Liver (tissue), 9 donors: Measurements from ENCODE around the gene FAM78B. TPM values are rescaled to one million over a fixed set of nuclear protein-coding genes. Genes with fewer than 3 reads are reported as not detected.

Source experiments
- DNase-seq: peaks from one replicate; pipeline ENCODE4 v3.0.0-alpha.2; 2017; ENCODE audit warnings: low spot score
- H3K27ac ChIP-seq, 2 donors: one replicate each; pipeline ENCODE4 v1.7.0; 2013; ENCODE audit warnings: inconsistent platforms in 2 of 2, low read length in 2 of 2, control low read depth in 1 of 2, low read depth in 1 of 2, mild to moderate bottlenecking in 1 of 2
- H3K27me3 ChIP-seq, 4 donors: one replicate each; pipeline versions ENCODE4 v1.6.1 to v1.7.0; 2013; ENCODE audit warnings: low read length in 3 of 4, inconsistent platforms in 1 of 4, mild to moderate bottlenecking in 1 of 4, moderate library complexity in 1 of 4; ENCODE audit not compliant: control insufficient read depth in 4 of 4, insufficient read depth in 4 of 4
- H3K36me3 ChIP-seq, 4 donors: one replicate each; pipeline versions ENCODE4 v1.6.1 to v1.7.0; 2013; ENCODE audit warnings: low read length in 3 of 4, mild to moderate bottlenecking in 3 of 4, low read depth in 1 of 4, moderate library complexity in 1 of 4; ENCODE audit not compliant: control insufficient read depth in 4 of 4, insufficient read depth in 3 of 4
- H3K4me1 ChIP-seq, 4 donors: one replicate each; pipeline versions ENCODE4 v1.6.1 to v1.7.0; 2013; ENCODE audit warnings: low read length in 3 of 4, mild to moderate bottlenecking in 3 of 4, moderate library complexity in 1 of 4; ENCODE audit not compliant: control insufficient read depth in 4 of 4, insufficient read depth in 4 of 4
- H3K4me3 ChIP-seq, 3 donors: one replicate each; pipeline versions ENCODE4 v1.6.1 to v1.7.0; 2013; ENCODE audit warnings: low read length in 3 of 3, control low read depth in 1 of 3, low read depth in 1 of 3, mild to moderate bottlenecking in 1 of 3
- H3K9ac ChIP-seq, 2 donors: one replicate each; pipeline ENCODE4 v1.7.0; 2013; ENCODE audit warnings: low read length in 2 of 2, mild to moderate bottlenecking in 2 of 2, moderate library complexity in 2 of 2, control low read depth in 1 of 2, low read depth in 1 of 2
- H3K9me3 ChIP-seq, 4 donors: one replicate each; pipeline versions ENCODE4 v1.6.1 to v1.7.0; 2013; ENCODE audit warnings: low read length in 3 of 4; ENCODE audit not compliant: control insufficient read depth in 4 of 4
- ATF3 ChIP-seq: IDR thresholded peaks from 2 replicates; pipeline ENCODE4 v1.6.1; 2016; ENCODE audit warnings: antibody characterized with exemption
- CTCF ChIP-seq: fragments of 150-350 bp; IDR thresholded peaks from 2 replicates; pipeline ENCODE4 v1.5.1; 2017; ENCODE audit warnings: improper control_type of control experiment, low read depth, low read length; ENCODE audit not compliant: missing input control
- EGR1 ChIP-seq, 2 donors: IDR thresholded peaks; 2 replicates each; pipeline ENCODE4 v1.6.1; 2016 to 2018; ENCODE audit warnings: antibody characterized with exemption in 2 of 2, low read depth in 2 of 2
- FOXA1 ChIP-seq: IDR thresholded peaks from 2 replicates; pipeline ENCODE4 v1.6.1; 2016; ENCODE audit warnings: antibody characterized with exemption
- FOXA2 ChIP-seq: IDR thresholded peaks from 2 replicates; pipeline ENCODE4 v1.6.1; 2016; ENCODE audit warnings: antibody characterized with exemption
- GABPA ChIP-seq, 2 donors: IDR thresholded peaks in 1 of 2; conservative IDR thresholded peaks in 1 of 2; 2 replicates each; pipeline ENCODE4 v1.6.1; 2016; ENCODE audit warnings: antibody characterized with exemption in 2 of 2, mild to moderate bottlenecking in 1 of 2, moderate library complexity in 1 of 2
- HNF4A ChIP-seq, 2 donors: conservative IDR thresholded peaks; 2 replicates each; pipeline ENCODE4 v1.6.1; 2016; ENCODE audit warnings: antibody characterized with exemption in 2 of 2, mild to moderate bottlenecking in 2 of 2
- HNF4G ChIP-seq: IDR thresholded peaks from 2 replicates; pipeline ENCODE4 v1.6.1; 2016; ENCODE audit warnings: antibody characterized with exemption
- JUND ChIP-seq, 2 donors: IDR thresholded peaks; 2 replicates each; pipeline ENCODE4 v1.6.1; 2016; ENCODE audit warnings: antibody characterized with exemption in 2 of 2
- MAX ChIP-seq: IDR thresholded peaks from 2 replicates; pipeline ENCODE4 v1.6.1; 2016; ENCODE audit warnings: antibody characterized with exemption
- NR2F2 ChIP-seq: IDR thresholded peaks from 2 replicates; pipeline ENCODE4 v1.6.1; 2016; ENCODE audit warnings: antibody characterized with exemption
- RAD21 ChIP-seq, 2 donors: IDR thresholded peaks; 2 replicates each; pipeline ENCODE4 v1.6.1; 2016; ENCODE audit warnings: antibody characterized with exemption in 2 of 2, mild to moderate bottlenecking in 2 of 2
- REST ChIP-seq: IDR thresholded peaks from 2 replicates; pipeline ENCODE4 v1.6.1; 2016; ENCODE audit warnings: antibody characterized with exemption, mild to moderate bottlenecking
- RXRA ChIP-seq, 2 donors: IDR thresholded peaks; 2 replicates each; pipeline ENCODE4 v1.6.1; 2017 to 2018; ENCODE audit warnings: antibody characterized with exemption in 2 of 2, mild to moderate bottlenecking in 1 of 2
- TAF1 ChIP-seq: conservative IDR thresholded peaks from 2 replicates; pipeline ENCODE4 v1.6.1; 2016; ENCODE audit warnings: antibody characterized with exemption, mild to moderate bottlenecking
- YY1 ChIP-seq: IDR thresholded peaks from 2 replicates; pipeline ENCODE4 v1.6.1; 2016; ENCODE audit warnings: antibody characterized with exemption, mild to moderate bottlenecking
- ZBTB33 ChIP-seq: IDR thresholded peaks from 2 replicates; pipeline ENCODE4 v1.6.1; 2016; ENCODE audit warnings: antibody characterized with exemption
- WGBS: extraction: QIAGEN DNeasy Blood & Tissue Kit; methylation state at CpG from one replicate; pipeline ENCODE4 v1.1.7; 2013; 5-methylcytosine and 5-hydroxymethylcytosine counted together
- polyA plus RNA-seq, 2 donors: library from polyadenylated mRNA; stranded (reverse) in 1 of 2; unstranded in 1 of 2; fragments of 200-250 nt in 1 of 2; fragments of >200 nt in 1 of 2; fragmentation: Nextera tagmentation in 1 of 2; extraction: Ambion mirVana in 1 of 2; gene quantifications; one replicate each; pipeline versions ENCODE4 v1.2.1 to v1.2.3, GENCODE V29; 2013 to 2015
- total RNA-seq, 2 donors: library from RNA; depleted of rRNA; stranded (reverse); fragments of >200 nt; gene quantifications; one replicate each; pipeline ENCODE4 v1.2.3, GENCODE V29; 2014
- donor health status: healthy.
- donor health status: healthy.
- donor health status: healthy.
- donor health status: healthy.
- donor health status: healthy.

Gene FAM78B
- total and polyA plus RNA-seq, 4 donors, result 0.14 to 0.92 (median 0.49) TPM

GRCh38 chr1:166164995-166165660 lies 1.7 kb downstream of the FAM78B start:
- Histone ChIP-seq H3K27me3 (no peaks in the 10 kb centered on the region), H3K36me3 (no peaks in the 10 kb centered on the region), H3K27ac (no peak overlapping the region), H3K4me3 (peak overlapping the region; percentile 28 to 93 (median 53)), H3K4me1 (peaks cover 8 to 26% (median 17%) of the 10 kb centered on the region in 4 donors), H3K9me3 (no peaks in the 10 kb centered on the region), H3K9ac (no peak overlapping the region)
- WGBS, result 1% methylated on average over 56 of the region's 56 CpGs
- DNase-seq, result peak; percentile 52
- TF ChIP-seq TAF1, result no peak
- TF ChIP-seq MAX, result no peak
- TF ChIP-seq YY1, result no peak
- TF ChIP-seq FOXA2, result no peak
- TF ChIP-seq GABPA (IDR thresholded peaks at IDR 0.05 in 1 of 2, conservative IDR thresholded peaks at IDR 0.05 in 1 of 2), result no peak
- no peak for TF ChIP-seq HNF4G
- peak; percentile 43 to 51 for TF ChIP-seq RAD21 (IDR thresholded peaks at IDR 0.05)
- TF ChIP-seq EGR1 (IDR thresholded peaks at IDR 0.05; ENCODE audit: low read depth in 2 of 2), result no peak
- no peak for TF ChIP-seq NR2F2
- no peak for TF ChIP-seq HNF4A (conservative IDR thresholded peaks at IDR 0.05)
- TF ChIP-seq JUND (IDR thresholded peaks at IDR 0.05), result no peak
- no peak for TF ChIP-seq ATF3
- peak; percentile 38 for TF ChIP-seq REST
- no peak for TF ChIP-seq FOXA1
- TF ChIP-seq CTCF, result peak; percentile 18
- TF ChIP-seq RXRA (IDR thresholded peaks at IDR 0.05), result no peak
- TF ChIP-seq ZBTB33, result no peak
